NCI-H460 (cell line): ENCODE results near the gene EPM2AIP1. TPM values are rescaled to one million over a fixed set of nuclear protein-coding genes. Genes with fewer than 3 reads are reported as not detected.
"Not testable (repeated sequence)": the region's sequence is repeated elsewhere in the genome, so short reads cannot be mapped to it uniquely, and the experiment has no call there.

Experiments
- DNase-seq: peaks from one replicate; pipeline ENCODE4 v3.0.0-alpha.2; 2016; ENCODE audit warnings: low read depth; ENCODE audit errors: extremely low read depth
- polyA plus RNA-seq: library from polyadenylated mRNA; depleted of rRNA; stranded (reverse); fragments of >200 nt; gene quantifications from 2 replicates; pipeline ENCODE4 v1.2.3, GENCODE V29; 2014; cell fraction: nucleus; rRNA removed
- total RNA-seq: library from RNA; depleted of rRNA; stranded (reverse); fragments of >200 nt; shearing (Covaris generic); gene quantifications from 2 replicates; pipeline ENCODE4 v1.2.3, GENCODE V29; 2014; rRNA removed

The EPM2AIP1 gene
- 4.1 and 6.8 TPM in 2 replicates for total RNA-seq
- 17.6 and 30.1 TPM in 2 replicates for polyA plus RNA-seq

DNA sequence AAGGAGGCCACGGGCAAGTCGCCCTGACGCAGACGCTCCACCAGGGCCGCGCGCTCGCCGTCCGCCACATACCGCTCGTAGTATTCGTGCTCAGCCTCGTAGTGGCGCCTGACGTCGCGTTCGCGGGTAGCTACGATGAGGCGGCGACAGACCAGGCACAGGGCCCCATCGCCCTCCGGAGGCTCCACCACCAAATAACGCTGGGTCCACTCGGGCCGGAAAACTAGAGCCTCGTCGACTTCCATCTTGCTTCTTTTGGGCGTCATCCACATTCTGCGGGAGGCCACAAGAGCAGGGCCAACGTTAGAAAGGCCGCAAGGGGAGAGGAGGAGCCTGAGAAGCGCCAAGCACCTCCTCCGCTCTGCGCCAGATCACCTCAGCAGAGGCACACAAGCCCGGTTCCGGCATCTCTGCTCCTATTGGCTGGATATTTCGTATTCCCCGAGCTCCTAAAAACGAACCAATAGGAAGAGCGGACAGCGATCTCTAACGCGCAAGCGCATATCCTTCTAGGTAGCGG is at the start of gene EPM2AIP1:
EPM2AIP1 (minus strand) TSS at position 326 of the 520 bp plus-strand sequence; CDS start at position 272, 54 bp downstream.
- no peak for DNase-seq

DNA sequence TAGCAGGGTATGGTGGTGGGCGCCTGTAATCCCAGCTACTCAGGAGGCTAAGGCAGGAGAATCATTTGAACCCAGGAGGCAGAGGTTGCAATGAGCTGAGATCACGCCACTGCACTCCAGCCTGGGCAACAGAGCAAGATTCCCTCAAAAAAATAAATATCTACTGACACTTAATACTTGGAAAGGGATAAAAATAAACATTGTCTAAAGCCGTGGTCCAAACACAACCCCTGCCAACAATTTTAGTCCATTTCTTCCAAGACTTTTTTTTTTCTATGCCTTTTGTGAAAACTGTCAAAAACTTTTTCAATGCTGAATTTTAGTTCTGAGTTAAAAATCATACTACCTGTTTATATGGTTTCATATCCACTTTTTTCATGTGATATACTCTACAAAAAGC is 49.8 kb upstream of the EPM2AIP1 start:
- not testable (repeated sequence) for DNase-seq

- DNase-seq: no peak
Observed at GRCh38 chr3:37041546-37042195, 48.7 kb upstream of the EPM2AIP1 start.

GRCh38 chr3:37040231-37040630 is 47.3 kb upstream of the EPM2AIP1 start:
- DNase-seq: no peak

DNA sequence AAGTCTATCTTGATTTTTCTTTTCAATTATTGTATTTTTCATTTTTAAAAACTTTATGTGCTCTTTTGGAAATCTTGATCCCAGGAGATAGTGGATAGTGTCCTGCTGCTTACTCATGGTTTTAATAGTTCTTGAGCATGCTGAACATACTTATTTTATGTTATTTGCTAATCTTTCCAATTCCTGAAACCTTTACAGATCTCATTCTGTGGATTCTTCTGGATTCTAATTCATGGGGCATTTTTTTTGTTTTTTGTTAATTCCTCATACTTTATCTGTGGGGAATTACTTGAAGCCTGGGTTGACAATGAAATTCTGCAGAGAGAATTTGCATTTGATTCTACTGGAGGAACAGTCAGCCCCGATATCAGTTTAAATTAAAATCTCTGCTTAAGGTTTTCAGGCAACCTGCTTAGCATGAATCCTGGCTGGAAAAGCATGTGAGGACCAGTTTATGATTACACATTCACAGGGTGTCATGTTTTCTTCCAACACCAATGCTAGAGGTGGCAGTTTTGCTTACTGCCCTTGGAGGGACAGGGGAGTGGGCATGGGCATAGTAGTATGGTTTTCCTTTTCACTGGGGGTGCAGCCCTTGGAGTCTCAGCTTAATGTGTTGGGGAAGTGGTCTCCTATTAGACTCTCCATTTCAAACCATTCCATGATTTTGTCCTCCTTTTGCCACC is 46.4 kb upstream of the EPM2AIP1 start:
- DNase-seq: no peak

GRCh38 chr3:37037352-37037751 is 44.4 kb upstream of the EPM2AIP1 start:
- no peak for DNase-seq

DNA sequence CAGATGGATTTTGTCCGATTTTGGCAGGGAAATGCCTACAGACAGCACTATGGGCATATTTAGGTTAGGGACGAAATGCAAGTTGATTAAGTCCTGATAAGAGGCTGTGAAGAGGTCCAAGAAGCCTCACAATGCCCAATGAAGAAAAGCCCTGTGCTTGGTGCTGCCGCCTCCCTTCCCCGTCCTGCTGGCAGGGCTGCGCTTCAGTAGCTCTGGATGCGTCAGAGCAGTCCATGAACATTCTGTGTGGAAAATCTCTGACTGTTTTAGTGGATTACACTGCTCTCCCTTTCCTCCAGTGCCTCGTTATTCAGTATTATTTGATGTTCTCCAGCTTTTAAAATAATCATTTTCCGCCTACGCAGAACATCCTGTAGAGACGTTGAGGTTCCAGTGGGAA is 40.0 kb upstream of the EPM2AIP1 start:
- no peak for DNase-seq

DNA sequence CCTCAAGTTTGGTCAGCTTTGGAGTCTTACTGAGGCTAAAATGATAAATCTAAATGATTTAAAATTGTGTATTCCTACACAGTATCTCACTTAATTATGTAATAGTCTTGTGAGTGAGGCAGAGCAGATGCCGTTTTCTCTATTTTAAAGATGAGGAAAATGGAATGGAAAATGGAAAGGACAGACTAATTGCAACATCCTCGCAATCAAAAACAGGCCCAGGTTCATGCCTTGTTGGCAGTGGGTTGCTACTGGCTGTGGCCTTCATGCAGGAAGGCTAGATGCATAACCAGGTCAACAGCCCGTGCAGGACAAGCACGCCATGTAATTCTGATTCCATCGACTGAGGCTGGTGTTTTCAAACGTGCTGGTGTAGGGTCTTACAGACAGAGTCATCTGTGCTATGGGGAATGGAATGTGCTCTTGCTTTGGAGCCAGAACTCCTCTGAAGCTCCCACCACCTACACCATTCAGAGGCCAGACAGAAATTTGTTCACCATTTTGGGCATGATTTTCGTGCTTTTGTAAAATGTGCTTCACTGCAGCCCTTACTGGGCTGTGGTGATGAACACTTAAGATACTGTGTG is 38.3 kb upstream of the EPM2AIP1 start:
- no peak for DNase-seq

- DNase-seq: no peak
Observed at GRCh38 chr3:37030588-37030987, 37.7 kb upstream of the EPM2AIP1 start.

DNA sequence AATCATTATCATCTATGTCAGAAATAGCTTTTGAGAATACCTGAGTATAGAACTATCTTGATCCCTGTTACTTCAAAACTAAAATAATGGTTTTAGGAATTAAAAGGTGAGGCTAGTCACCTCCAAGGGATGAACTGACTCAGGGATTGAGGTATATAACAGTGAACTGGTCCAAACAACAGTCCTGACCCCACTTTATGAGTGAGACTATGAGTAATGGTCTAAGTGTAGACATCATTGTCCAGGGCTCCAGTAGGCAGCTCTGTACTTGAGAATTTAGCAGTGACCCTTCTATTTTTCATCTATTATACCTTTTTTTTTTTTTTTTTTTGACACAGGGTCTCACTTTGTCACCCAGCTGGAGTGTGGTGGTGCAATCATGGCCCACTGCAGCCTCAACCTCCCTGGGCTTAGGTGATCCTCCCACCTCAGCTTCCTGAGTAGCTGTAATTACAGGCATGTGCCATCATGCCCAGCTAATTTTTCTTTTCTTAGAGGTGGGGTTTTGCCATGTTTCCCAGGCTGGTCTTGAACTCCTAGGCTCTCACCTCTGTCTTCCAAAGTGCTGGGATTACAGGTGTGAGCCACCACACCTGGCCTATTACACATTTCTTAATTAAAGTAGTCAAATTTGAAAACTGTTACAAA is 36.7 kb upstream of the EPM2AIP1 start:
- no peak for DNase-seq

GRCh38 chr3:37029111-37029510 is 36.2 kb upstream of the EPM2AIP1 start:
- no peak for DNase-seq

DNA sequence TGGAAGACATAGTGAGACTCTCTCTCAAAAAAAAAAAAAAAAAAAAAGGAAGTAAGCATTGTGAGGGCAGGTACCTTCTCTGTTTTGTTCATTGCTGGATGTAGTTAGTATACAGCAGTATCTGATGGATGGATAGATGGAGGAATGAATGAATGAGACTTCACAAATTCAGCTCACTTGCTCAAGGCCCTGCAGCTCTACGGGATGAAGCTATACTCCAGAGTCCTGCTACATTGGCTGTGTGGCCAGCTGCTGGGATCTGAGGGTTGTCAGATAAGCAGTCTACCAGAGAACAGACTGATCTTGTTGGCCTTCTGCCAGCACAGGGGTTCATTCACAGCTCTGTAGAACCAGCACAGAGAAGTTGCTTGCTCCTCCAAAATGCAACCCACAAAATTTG is 35.4 kb upstream of the EPM2AIP1 start:
- DNase-seq: no peak

- DNase-seq: no peak
Observed at GRCh38 chr3:37026851-37027250, 33.9 kb upstream of the EPM2AIP1 start.

GRCh38 chr3:37025561-37026335 is 32.8 kb upstream of the EPM2AIP1 start:
- DNase-seq: no peak

- no peak for DNase-seq
Observed at GRCh38 chr3:37024820-37025405, 32.0 kb upstream of the EPM2AIP1 start.

GRCh38 chr3:37024092-37024491 is 31.2 kb upstream of the EPM2AIP1 start:
- no peak for DNase-seq

DNA sequence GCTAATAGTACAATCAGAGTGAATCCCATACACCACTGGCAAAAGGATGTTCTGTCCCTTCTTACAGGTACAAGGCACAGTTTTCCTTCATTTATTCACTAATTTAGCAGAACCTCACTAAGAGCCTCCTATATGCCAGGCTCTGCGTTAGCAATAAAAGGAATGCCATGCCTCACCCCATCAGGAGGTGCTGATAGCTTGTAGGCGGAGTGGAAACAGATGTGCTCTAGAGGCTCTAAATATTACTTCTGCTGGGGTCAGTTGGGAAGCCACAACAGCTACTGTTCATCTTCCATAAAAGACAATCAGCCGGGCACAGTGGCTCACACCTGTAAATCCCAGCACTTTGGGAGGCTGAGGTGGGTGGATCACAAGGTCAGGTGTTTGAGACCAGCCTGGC is 24.8 kb upstream of the EPM2AIP1 start:
- no peak for DNase-seq

- no peak for DNase-seq
Observed at GRCh38 chr3:37016903-37017302, 24.0 kb upstream of the EPM2AIP1 start.

GRCh38 chr3:37015642-37016041 is 22.7 kb upstream of the EPM2AIP1 start:
- DNase-seq: no peak

GRCh38 chr3:37014620-37015019 is 21.7 kb upstream of the EPM2AIP1 start:
- DNase-seq: no peak
